Measurements from ENCODE around the gene MLANA. TPM values are rescaled to one million over a fixed set of nuclear protein-coding genes. Genes with fewer than 3 reads are reported as not detected.
A peak's percentile ranks its signal among the peaks of the same experiment; 100 is the strongest.

Gene MLANA
- total and polyA plus RNA-seq, 10 of the 15 experiments (the other 5 are each of a cell fraction or from before 2014, with no cell fraction given): 0.11 to 0.26 (median 0.13) TPM; not detected in 6

- TF ChIP-seq ELK1 (IDR thresholded peaks at IDR 0.05; ENCODE audit: low read depth, low read length) (no peak), GATAD2B (conservative IDR thresholded peaks at IDR 0.05; ENCODE audit: low read depth) (peak; percentile 45; the same call in 1 of the 2 replicates), CBFB (IDR thresholded peaks at IDR 0.05; ENCODE audit: low read depth) (no peak), NFXL1 (IDR thresholded peaks at IDR 0.05; ENCODE audit: borderline replicate concordance) (no peak), RAD51 (IDR thresholded peaks at IDR 0.05) (peak; percentile 59; the same call in 1 of the 2 replicates), HDAC6 (IDR thresholded peaks at IDR 0.05; ENCODE audit: unreplicated experiment) (no peak), NFYA (IDR thresholded peaks at IDR 0.05; ENCODE audit: borderline replicate concordance, low read depth, low read length) (no peak), POLR2A (IDR thresholded peaks at IDR 0.05; ENCODE audit: low read depth, low read length) (no peak), POLR2AphosphoS5 (IDR thresholded peaks at IDR 0.05; ENCODE audit: low read length) (no peak), BACH1 (IDR thresholded peaks at IDR 0.05; ENCODE audit: borderline replicate concordance) (peak; percentile 93), PAX5 (IDR thresholded peaks at IDR 0.05; ENCODE audit: borderline replicate concordance, low read depth, low read length) (peak; percentile 34; the same call in 1 of the 2 replicates), SPI1 (IDR thresholded peaks at IDR 0.05; ENCODE audit: borderline replicate concordance, insufficient read depth, low read depth, low read length) (no peak), ZNF217 (IDR thresholded peaks at IDR 0.05) (0 out of 2 replicates have a peak, but pooled peaks have one; percentile 54), CHD1 (IDR thresholded peaks at IDR 0.05; ENCODE audit: low read depth, low read length) (no peak), SREBF1 (IDR thresholded peaks at IDR 0.05; ENCODE audit: low read length) (no peak; the same call in 1 of the 2 replicates), KDM1A (IDR thresholded peaks at IDR 0.05; ENCODE audit: borderline replicate concordance) (no peak), ZNF622 (IDR thresholded peaks at IDR 0.05) (no peak), MEF2A (IDR thresholded peaks at IDR 0.05; ENCODE audit: insufficient read depth, low read depth, low read length) (0 out of 2 replicates have a peak, but pooled peaks have one; percentile 22), SMC3 (IDR thresholded peaks at IDR 0.05; ENCODE audit: borderline replicate concordance, low read length) (no peak), CHD4 (IDR thresholded peaks at IDR 0.05) (no peak), RCOR1 (conservative IDR thresholded peaks at IDR 0.05; ENCODE audit: low read depth, low read length) (no peak), IRF4 (IDR thresholded peaks at IDR 0.05; ENCODE audit: low read depth, low read length) (0 out of 2 replicates have a peak, but pooled peaks have one; percentile 47), USF2 (IDR thresholded peaks at IDR 0.05; ENCODE audit: borderline replicate concordance, low read depth, low read length) (no peak), ASH2L (IDR thresholded peaks at IDR 0.05; ENCODE audit: borderline replicate concordance, low read depth) (no peak)
- TF ChIP-seq, protein P1, sequence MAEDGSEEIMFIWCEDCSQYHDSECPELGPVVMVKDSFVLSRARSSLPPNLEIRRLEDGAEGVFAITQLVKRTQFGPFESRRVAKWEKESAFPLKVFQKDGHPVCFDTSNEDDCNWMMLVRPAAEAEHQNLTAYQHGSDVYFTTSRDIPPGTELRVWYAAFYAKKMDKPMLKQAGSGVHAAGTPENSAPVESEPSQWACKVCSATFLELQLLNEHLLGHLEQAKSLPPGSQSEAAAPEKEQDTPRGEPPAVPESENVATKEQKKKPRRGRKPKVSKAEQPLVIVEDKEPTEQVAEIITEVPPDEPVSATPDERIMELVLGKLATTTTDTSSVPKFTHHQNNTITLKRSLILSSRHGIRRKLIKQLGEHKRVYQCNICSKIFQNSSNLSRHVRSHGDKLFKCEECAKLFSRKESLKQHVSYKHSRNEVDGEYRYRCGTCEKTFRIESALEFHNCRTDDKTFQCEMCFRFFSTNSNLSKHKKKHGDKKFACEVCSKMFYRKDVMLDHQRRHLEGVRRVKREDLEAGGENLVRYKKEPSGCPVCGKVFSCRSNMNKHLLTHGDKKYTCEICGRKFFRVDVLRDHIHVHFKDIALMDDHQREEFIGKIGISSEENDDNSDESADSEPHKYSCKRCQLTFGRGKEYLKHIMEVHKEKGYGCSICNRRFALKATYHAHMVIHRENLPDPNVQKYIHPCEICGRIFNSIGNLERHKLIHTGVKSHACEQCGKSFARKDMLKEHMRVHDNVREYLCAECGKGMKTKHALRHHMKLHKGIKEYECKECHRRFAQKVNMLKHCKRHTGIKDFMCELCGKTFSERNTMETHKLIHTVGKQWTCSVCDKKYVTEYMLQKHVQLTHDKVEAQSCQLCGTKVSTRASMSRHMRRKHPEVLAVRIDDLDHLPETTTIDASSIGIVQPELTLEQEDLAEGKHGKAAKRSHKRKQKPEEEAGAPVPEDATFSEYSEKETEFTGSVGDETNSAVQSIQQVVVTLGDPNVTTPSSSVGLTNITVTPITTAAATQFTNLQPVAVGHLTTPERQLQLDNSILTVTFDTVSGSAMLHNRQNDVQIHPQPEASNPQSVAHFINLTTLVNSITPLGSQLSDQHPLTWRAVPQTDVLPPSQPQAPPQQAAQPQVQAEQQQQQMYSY (CRISPR knock-in tag; IDR thresholded peaks at IDR 0.05): no peak
- TF ChIP-seq, protein P2, sequence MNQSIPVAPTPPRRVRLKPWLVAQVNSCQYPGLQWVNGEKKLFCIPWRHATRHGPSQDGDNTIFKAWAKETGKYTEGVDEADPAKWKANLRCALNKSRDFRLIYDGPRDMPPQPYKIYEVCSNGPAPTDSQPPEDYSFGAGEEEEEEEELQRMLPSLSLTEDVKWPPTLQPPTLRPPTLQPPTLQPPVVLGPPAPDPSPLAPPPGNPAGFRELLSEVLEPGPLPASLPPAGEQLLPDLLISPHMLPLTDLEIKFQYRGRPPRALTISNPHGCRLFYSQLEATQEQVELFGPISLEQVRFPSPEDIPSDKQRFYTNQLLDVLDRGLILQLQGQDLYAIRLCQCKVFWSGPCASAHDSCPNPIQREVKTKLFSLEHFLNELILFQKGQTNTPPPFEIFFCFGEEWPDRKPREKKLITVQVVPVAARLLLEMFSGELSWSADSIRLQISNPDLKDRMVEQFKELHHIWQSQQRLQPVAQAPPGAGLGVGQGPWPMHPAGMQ (IDR thresholded peaks at IDR 0.05; ENCODE audit: borderline replicate concordance): no peak
Observed at GRCh38 chr9:5920860-5921328, 30.2 kb downstream of the MLANA start (continued).
